Measurements from ENCODE around the gene CHMP1A. TPM values are rescaled to one million over a fixed set of nuclear protein-coding genes. Genes with fewer than 3 reads are reported as not detected.
A peak's percentile ranks its signal among the peaks of the same experiment; 100 is the strongest.

CHMP1A gene
- total RNA-seq, 1 donor from 2014 or later = 37.3 TPM

GRCh38 chr16:89619840-89620239 is 37.7 kb downstream of the CHMP1A start:
- no peak overlapping the region for H3K27ac ChIP-seq (replicated peaks)
- no peak for DNase-seq
- H3K4me1 ChIP-seq = peaks cover 17% of the 10 kb centered on the region
- no peak for TF ChIP-seq CTCF (IDR thresholded peaks at IDR 0.05; ENCODE audit: borderline replicate concordance)
- no peaks in the 10 kb centered on the region for H3K36me3 ChIP-seq
- no peak overlapping the region for H3K4me3 ChIP-seq
- intact Hi-C loops (cut with micrococcal nuclease) = no loop called here
- no peaks in the 10 kb centered on the region for H3K9me3 ChIP-seq (replicated peaks)
- H3K27me3 ChIP-seq (ENCODE audit: low read depth) = peaks cover 75% of the 10 kb centered on the region

- Histone ChIP-seq H3K27me3 (ENCODE audit: low read depth) (peaks cover 75% of the 10 kb centered on the region), H3K4me3 (no peak overlapping the region), H3K9me3 (replicated peaks) (no peaks in the 10 kb centered on the region), H3K27ac (replicated peaks) (no peak overlapping the region), H3K36me3 (no peaks in the 10 kb centered on the region), H3K4me1 (peaks cover 10% of the 10 kb centered on the region)
- no peak for DNase-seq
- no peak for TF ChIP-seq CTCF (IDR thresholded peaks at IDR 0.05; ENCODE audit: borderline replicate concordance)
- intact Hi-C loops (cut with micrococcal nuclease) = no loop called here
Observed at GRCh38 chr16:89618109-89618998, 39.2 kb downstream of the CHMP1A start.

GRCh38 chr16:89617036-89617435 is 40.5 kb downstream of the CHMP1A start:
- intact Hi-C loops (cut with micrococcal nuclease) = no loop called here
- no peak for TF ChIP-seq CTCF (IDR thresholded peaks at IDR 0.05; ENCODE audit: borderline replicate concordance)
- Histone ChIP-seq H3K4me1 (peaks cover 10% of the 10 kb centered on the region), H3K4me3 (no peak overlapping the region), H3K9me3 (replicated peaks) (no peaks in the 10 kb centered on the region), H3K27me3 (ENCODE audit: low read depth) (peaks cover 80% of the 10 kb centered on the region), H3K36me3 (no peaks in the 10 kb centered on the region), H3K27ac (replicated peaks) (no peak overlapping the region)
- no peak for DNase-seq

- no peaks in the 10 kb centered on the region for H3K36me3 ChIP-seq
- no peak for TF ChIP-seq CTCF (IDR thresholded peaks at IDR 0.05; ENCODE audit: borderline replicate concordance)
- peaks cover 10% of the 10 kb centered on the region for H3K4me1 ChIP-seq
- H3K4me3 ChIP-seq = no peak overlapping the region
- peak overlapping the region; percentile 27 for H3K27ac ChIP-seq (replicated peaks)
- intact Hi-C loops (cut with micrococcal nuclease) = no loop called here
- H3K27me3 ChIP-seq (ENCODE audit: low read depth) = peaks cover 80% of the 10 kb centered on the region
- H3K9me3 ChIP-seq (replicated peaks) = no peaks in the 10 kb centered on the region
- DNase-seq = no peak
Observed at GRCh38 chr16:89616623-89617022, 40.9 kb downstream of the CHMP1A start.

GRCh38 chr16:89615596-89616090 is 41.9 kb downstream of the CHMP1A start:
- intact Hi-C loops (cut with micrococcal nuclease) = no loop called here
- no peak overlapping the region for H3K4me3 ChIP-seq
- H3K27ac ChIP-seq (replicated peaks) = no peak overlapping the region
- H3K9me3 ChIP-seq (replicated peaks) = no peaks in the 10 kb centered on the region
- no peaks in the 10 kb centered on the region for H3K36me3 ChIP-seq
- peak; percentile 65 for TF ChIP-seq CTCF (IDR thresholded peaks at IDR 0.05; ENCODE audit: borderline replicate concordance)
- H3K27me3 ChIP-seq (ENCODE audit: low read depth) = peaks cover 77% of the 10 kb centered on the region
- no peak for DNase-seq
- H3K4me1 ChIP-seq = peaks cover 10% of the 10 kb centered on the region

Data from left ventricle myocardium inferior (tissue), 1 donor.